SK-N-SH (cell line): Measurements from ENCODE around the gene DBNL. TPM values are rescaled to one million over a fixed set of nuclear protein-coding genes. Genes with fewer than 3 reads are reported as not detected.

Experiments used
- CTCF ChIA-PET: fragments of 300-600, 350-600 bp; formaldehyde crosslinking; extraction: SDS; loops from one replicate; lab custom pipeline; 2021; lab: Yijun Ruan, JAX
- POLR2A ChIA-PET: fragments of 350-600 bp; sonication (Branson Sonifier 250); formaldehyde crosslinking; extraction: SDS; loops from one replicate; lab custom pipeline; 2020; ENCODE audit warnings: antibody characterized with exemption, inconsistent platforms; lab: Yijun Ruan, JAX
- DNase-seq: peaks from one replicate; pipeline ENCODE4 v3.0.0; 2012
- H2AFZ ChIP-seq: fragments of 200-600 bp; sonication (generic); 2 replicates; pipeline ENCODE4 v1.8.1; 2016; ENCODE audit warnings: antibody characterized with exemption, mild to moderate bottlenecking, low read depth
- H3F3A ChIP-seq: fragments of 200-600 bp; sonication (generic); replicated peaks from 2 replicates; pipeline ENCODE3; 2016; ENCODE audit warnings: antibody characterized with exemption, mild to moderate bottlenecking; ENCODE audit not compliant: insufficient read depth
- H3K27ac ChIP-seq, 2 experiments: fragments of 200-500 bp in 1 of 2; fragments of 200-600 bp in 1 of 2; sonication (Bioruptor generic) in 1 of 2; sonication (generic), shearing (Covaris generic) in 1 of 2; 2 replicates each; pipeline versions ENCODE4 v1.5.1 to v1.6.1; 2014 to 2016; ENCODE audit warnings: low read depth in 2 of 2, inconsistent platforms in 1 of 2, low read length in 1 of 2, mild to moderate bottlenecking in 1 of 2, mixed read lengths in 1 of 2
- H3K27me3 ChIP-seq: fragments of 200-600 bp; sonication (generic), shearing (Covaris generic); 2 replicates; pipeline ENCODE4 v1.6.1; 2016; ENCODE audit warnings: mixed run types; ENCODE audit not compliant: insufficient read depth
- H3K36me3 ChIP-seq, 2 experiments: fragments of 200-500 bp in 1 of 2; fragments of 200-600 bp in 1 of 2; sonication (Bioruptor generic) in 1 of 2; sonication (generic) in 1 of 2; replicated peaks in 1 of 2; 2 replicates each; pipeline versions ENCODE3 to v1.5.1; 2014 to 2016; ENCODE audit warnings: low read length in 1 of 2, mild to moderate bottlenecking in 1 of 2; ENCODE audit not compliant: insufficient read depth in 2 of 2, control insufficient read depth in 1 of 2
- H3K4me1 ChIP-seq, 2 experiments: fragments of 200-500 bp in 1 of 2; fragments of 200-600 bp in 1 of 2; sonication (Bioruptor generic) in 1 of 2; sonication (generic), shearing (Covaris generic) in 1 of 2; 2 replicates each; pipeline versions ENCODE4 v1.5.1 to v1.6.1; 2014 to 2016; ENCODE audit warnings: low read depth in 1 of 2, low read length in 1 of 2, mixed run types in 1 of 2; ENCODE audit not compliant: insufficient read depth in 2 of 2, control insufficient read depth in 1 of 2
- H3K4me2 ChIP-seq: fragments of 200-600 bp; sonication (generic), shearing (Covaris generic); 2 replicates; pipeline ENCODE4 v1.6.1; 2017; ENCODE audit warnings: mixed run types
- H3K4me3 ChIP-seq, 2 experiments: fragments of 200-500 bp in 1 of 2; fragments of 200-600 bp in 1 of 2; sonication (Bioruptor generic) in 1 of 2; sonication (generic), shearing (Covaris generic) in 1 of 2; 2 replicates each; pipeline versions ENCODE4 v1.5.1 to v1.8.1; 2014 to 2016; ENCODE audit warnings: low read depth in 2 of 2, inconsistent platforms in 1 of 2, low read length in 1 of 2, mild to moderate bottlenecking in 1 of 2, mixed read lengths in 1 of 2, moderate library complexity in 1 of 2
- H3K79me2 ChIP-seq: fragments of 200-600 bp; sonication (generic); 2 replicates; pipeline ENCODE4 v1.8.1; 2017; ENCODE audit warnings: mild to moderate bottlenecking; ENCODE audit not compliant: insufficient read depth
- H3K9ac ChIP-seq: fragments of 200-600 bp; sonication (generic); 2 replicates; pipeline ENCODE4 v1.6.1; 2017; ENCODE audit warnings: mixed run types
- H3K9me2 ChIP-seq: fragments of 200-600 bp; sonication (generic); 2 replicates; pipeline ENCODE4 v1.6.1; 2017; ENCODE audit warnings: mixed run types
- H3K9me3 ChIP-seq: fragments of 200-600 bp; sonication (generic); 2 replicates; pipeline ENCODE4 v1.6.1; 2017; ENCODE audit warnings: mixed run types, mild to moderate bottlenecking, moderate library complexity
- H4K20me1 ChIP-seq: fragments of 200-600 bp; sonication (generic); 2 replicates; pipeline ENCODE4 v1.6.1; 2017; ENCODE audit warnings: mild to moderate bottlenecking, mixed run types; ENCODE audit not compliant: insufficient read depth
- CHD2 ChIP-seq: fragments of 150-350 bp; IDR thresholded peaks from 2 replicates; pipeline ENCODE4 v1.6.1; 2018; ENCODE audit warnings: low read length; ENCODE audit not compliant: partially characterized antibody
- EZH2phosphoT487 ChIP-seq: fragments of 200-600 bp; sonication (generic); IDR thresholded peaks from 2 replicates; pipeline ENCODE4 v1.6.1; 2017; ENCODE audit warnings: low read depth, mixed run types, mild to moderate bottlenecking, antibody characterized with exemption, moderate library complexity, borderline replicate concordance
- GATA2 ChIP-seq: sonication (generic); formaldehyde crosslinking; IDR thresholded peaks from 2 replicates; pipeline ENCODE4 v1.5.0; 2020; ENCODE audit warnings: mild to moderate bottlenecking, missing genetic modification reagents
- JUND ChIP-seq: IDR thresholded peaks from 2 replicates; pipeline ENCODE4 v1.4.0; 2012
- MAX ChIP-seq: IDR thresholded peaks from 2 replicates; pipeline ENCODE4 v1.4.0; 2012; ENCODE audit warnings: low read depth
- MXI1 ChIP-seq: IDR thresholded peaks from 2 replicates; pipeline ENCODE4 v1.6.1; 2012; ENCODE audit warnings: mild to moderate bottlenecking, low read depth, low read length, improper control_type of control experiment
- NFIC ChIP-seq: IDR thresholded peaks from 2 replicates; pipeline ENCODE4 v1.4.0; 2012; ENCODE audit warnings: borderline replicate concordance
- NRF1 ChIP-seq: IDR thresholded peaks from 2 replicates; pipeline ENCODE4 v1.6.1; 2012; ENCODE audit warnings: low read depth, mild to moderate bottlenecking, low read length
- RAD21 ChIP-seq: IDR thresholded peaks from 2 replicates; pipeline ENCODE4 v1.6.1; 2012; ENCODE audit warnings: mild to moderate bottlenecking, low read length
- SIN3A ChIP-seq: IDR thresholded peaks from 2 replicates; pipeline ENCODE4 v1.6.1; 2012; ENCODE audit warnings: low read depth, mild to moderate bottlenecking, low read length, moderate library complexity, borderline replicate concordance
- TAF1 ChIP-seq: IDR thresholded peaks from 2 replicates; pipeline ENCODE4 v1.6.1; 2012; ENCODE audit warnings: low read depth, mild to moderate bottlenecking, low read length, moderate library complexity, borderline replicate concordance
- WGBS: methylation state at CpG from one replicate; pipeline ENCODE4 v1.1.6; 2017; ENCODE audit warnings: low lambda C conversion rate; 5-methylcytosine and 5-hydroxymethylcytosine counted together
- polyA plus RNA-seq, 3 experiments: library from polyadenylated mRNA; depleted of rRNA; stranded (reverse); fragments of >200 nt; gene quantifications; 2 replicates each; pipeline ENCODE4 v1.2.3, GENCODE V29; 2012
- TF ChIP-seq, protein P1 (sequence below): fragments of 200-600 bp; sonication (generic); IDR thresholded peaks from 2 replicates; pipeline ENCODE4 v1.6.1; 2017; ENCODE audit warnings: antibody characterized with exemption, mild to moderate bottlenecking, moderate library complexity

DBNL gene
- polyA plus RNA-seq, 1 of the 3 experiments (the other 2 are of a cell fraction): 244 TPM

DNA sequence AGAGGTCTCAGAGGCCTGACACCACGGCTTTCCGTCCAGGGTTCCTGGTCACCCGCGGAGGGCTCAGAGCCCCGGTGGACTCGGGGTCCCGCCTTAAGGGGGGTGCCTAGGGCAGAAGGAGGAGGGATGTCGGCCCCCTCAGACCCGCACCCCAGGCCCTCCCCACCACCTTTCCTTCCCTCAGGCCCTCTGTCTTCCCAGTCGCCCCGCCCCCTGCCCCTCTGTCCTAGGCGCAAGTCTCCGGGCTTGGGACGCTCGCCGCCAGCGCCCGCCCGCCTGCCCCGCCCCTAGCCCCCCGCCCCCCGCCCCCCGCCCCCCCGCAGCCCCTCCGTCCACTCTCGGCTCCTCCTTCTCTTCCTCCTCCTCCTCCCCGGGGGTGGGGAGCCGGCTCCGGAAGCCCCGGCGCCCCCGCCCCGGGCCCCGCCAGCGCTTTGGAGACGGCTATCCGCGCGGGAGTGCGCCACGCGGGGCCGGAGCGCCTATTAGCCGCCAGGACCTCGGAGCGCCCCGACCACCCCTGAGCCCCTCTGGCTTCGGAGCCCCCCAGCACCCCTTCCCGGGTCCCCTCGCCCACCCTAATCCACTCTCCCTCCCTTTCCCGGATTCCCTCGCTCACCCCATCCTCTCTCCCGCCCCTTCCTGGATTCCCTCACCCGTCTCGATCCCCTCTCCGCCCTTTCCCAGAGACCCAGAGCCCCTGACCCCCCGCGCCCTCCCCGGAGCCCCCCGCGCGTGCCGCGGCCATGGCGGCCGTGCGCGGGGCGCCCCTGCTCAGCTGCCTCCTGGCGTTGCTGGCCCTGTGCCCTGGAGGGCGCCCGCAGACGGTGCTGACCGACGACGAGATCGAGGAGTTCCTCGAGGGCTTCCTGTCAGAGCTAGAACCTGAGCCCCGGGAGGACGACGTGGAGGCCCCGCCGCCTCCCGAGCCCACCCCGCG, 59.7 kb downstream of the DBNL start, which contains the start of gene AEBP1:
TSS of gene AEBP1 (plus strand) at position 423 of the 937 bp plus-strand sequence. CDS start at position 744, 321 bp downstream.
- Histone ChIP-seq H3K27ac (peak within 1 kb of the TSS; percentile 45 to 93), H3K9ac (peak within 1 kb of the TSS; percentile 80)

More for the DNA sequence above, 59.7 kb downstream of the DBNL start, which contains the start of gene AEBP1:
- Histone ChIP-seq H4K20me1 (no peaks in the 10 kb centered on the region), H3K9me3 (no peaks in the 10 kb centered on the region), H3K36me3 (peaks cover 5 to 29% of the 10 kb centered on the region in 2 experiments), H3K4me1 (peaks cover 27 to 42% of the 10 kb centered on the region in 2 experiments; a peak in 2 of 4 replicates), H3K4me2 (peak within 1 kb of the TSS; percentile 76), H2AFZ (peak within 1 kb of the TSS; percentile 68; the same call in 1 of the 2 replicates), H3K4me3 (peak within 1 kb of the TSS; percentile 51 to 66), H3K79me2 (peaks cover 41% of the 10 kb centered on the region), H3K27me3 (no peaks in the 10 kb centered on the region), H3F3A (peaks cover 36% of the 10 kb centered on the region), H3K9me2 (no peaks in the 10 kb centered on the region)
- CTCF ChIA-PET: interaction anchor here (0.7 to 2.8 kb wide), 7 partner anchors 11 to 386 kb away, joined by 3 to 12 read pairs (median 3); partner anchors contain the start of gene NUDCD3
- POLR2A ChIA-PET: interaction anchor here (1.3 to 2.2 kb wide), 3 partner anchors 12 to 31 kb away, joined by 4 to 9 read pairs (median 5); partner anchors contain the start of gene POLD2
- WGBS: 14% methylated on average over 68 of the region's 87 CpGs
- TF ChIP-seq MAX: peak; percentile 47; the same call in 1 of the 2 replicates
- TF ChIP-seq NFIC: peak; percentile 26; the same call in 1 of the 2 replicates
- no peak for TF ChIP-seq JUND
- no peak for TF ChIP-seq GATA2 (CRISPR knock-in tag)
- TF ChIP-seq RAD21: peak; percentile 15; the same call in 1 of the 2 replicates
- 0 out of 2 replicates have a peak, but pooled peaks have one; percentile 22 for TF ChIP-seq MXI1
- TF ChIP-seq, protein P1, sequence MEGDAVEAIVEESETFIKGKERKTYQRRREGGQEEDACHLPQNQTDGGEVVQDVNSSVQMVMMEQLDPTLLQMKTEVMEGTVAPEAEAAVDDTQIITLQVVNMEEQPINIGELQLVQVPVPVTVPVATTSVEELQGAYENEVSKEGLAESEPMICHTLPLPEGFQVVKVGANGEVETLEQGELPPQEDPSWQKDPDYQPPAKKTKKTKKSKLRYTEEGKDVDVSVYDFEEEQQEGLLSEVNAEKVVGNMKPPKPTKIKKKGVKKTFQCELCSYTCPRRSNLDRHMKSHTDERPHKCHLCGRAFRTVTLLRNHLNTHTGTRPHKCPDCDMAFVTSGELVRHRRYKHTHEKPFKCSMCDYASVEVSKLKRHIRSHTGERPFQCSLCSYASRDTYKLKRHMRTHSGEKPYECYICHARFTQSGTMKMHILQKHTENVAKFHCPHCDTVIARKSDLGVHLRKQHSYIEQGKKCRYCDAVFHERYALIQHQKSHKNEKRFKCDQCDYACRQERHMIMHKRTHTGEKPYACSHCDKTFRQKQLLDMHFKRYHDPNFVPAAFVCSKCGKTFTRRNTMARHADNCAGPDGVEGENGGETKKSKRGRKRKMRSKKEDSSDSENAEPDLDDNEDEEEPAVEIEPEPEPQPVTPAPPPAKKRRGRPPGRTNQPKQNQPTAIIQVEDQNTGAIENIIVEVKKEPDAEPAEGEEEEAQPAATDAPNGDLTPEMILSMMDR: 0 out of 2 replicates have a peak, but pooled peaks have one; percentile 18
- no peak for TF ChIP-seq TAF1
- TF ChIP-seq CHD2: no peak
- TF ChIP-seq NRF1: no peak
- no peak for TF ChIP-seq EZH2phosphoT487
- no peak for TF ChIP-seq SIN3A
- peak; percentile 96 for DNase-seq
